OCI-LY3 (cell line): ENCODE data around the gene ANKFN1.

Source experiments
- H2AFZ ChIP-seq: fragments of 200-600, 300-600 bp; shearing (Covaris generic); 2 replicates; pipeline ENCODE4 v1.6.0; 2014; ENCODE audit warnings: antibody characterized with exemption, low read depth, low read length
- H3K27ac ChIP-seq: fragments of 200-600, 300-600 bp; sonication (generic); 2 replicates; pipeline ENCODE4 v1.5.1; 2014; ENCODE audit warnings: mild to moderate bottlenecking, low read length, moderate library complexity, mixed read lengths
- H3K27me3 ChIP-seq: fragments of 200-600, 300-600 bp; sonication (generic); 2 replicates; pipeline ENCODE4 v1.6.1; 2014; ENCODE audit warnings: low read depth, low read length, mixed read lengths
- H3K36me3 ChIP-seq: fragments of 200-600, 300-600 bp; sonication (generic); replicated peaks from 2 replicates; pipeline ENCODE3; 2014; ENCODE audit warnings: low read depth, low read length, mixed read lengths
- H3K4me1 ChIP-seq: fragments of 300-600, 200-600 bp; sonication (generic); 2 replicates; pipeline ENCODE4 v1.6.1; 2014; ENCODE audit warnings: low read length, mixed read lengths
- H3K4me2 ChIP-seq: fragments of 200-600, 300-600 bp; sonication (generic); 2 replicates; pipeline ENCODE4 v1.6.1; 2014; ENCODE audit warnings: low read length, mixed read lengths
- H3K4me3 ChIP-seq: fragments of 300-600, 200-600 bp; sonication (generic); 2 replicates; pipeline ENCODE4 v1.5.1; 2014; ENCODE audit warnings: antibody characterized with exemption, mild to moderate bottlenecking, low read length, moderate library complexity
- H3K79me2 ChIP-seq: fragments of 300-600, 200-600 bp; shearing (Covaris generic); 2 replicates; pipeline ENCODE4 v1.6.1; 2014; ENCODE audit warnings: mild to moderate bottlenecking, low read length, mixed read lengths
- H3K9ac ChIP-seq: fragments of 300-600, 200-600 bp; shearing (Covaris generic); 2 replicates; pipeline ENCODE4 v1.6.0; 2014; ENCODE audit warnings: mild to moderate bottlenecking, low read length, moderate library complexity
- H3K9me3 ChIP-seq: fragments of 200-600, 300-600 bp; shearing (Covaris generic); 2 replicates; pipeline ENCODE4 v1.6.1; 2014; ENCODE audit warnings: low read length, mixed read lengths; ENCODE audit not compliant: insufficient read depth
- H4K20me1 ChIP-seq: fragments of 200-600, 300-600 bp; sonication (generic); 2 replicates; pipeline ENCODE4 v1.6.1; 2016; ENCODE audit warnings: low read length, mixed read lengths; ENCODE audit not compliant: insufficient read depth
- EZH2phosphoT487 ChIP-seq: fragments of 200-600 bp; shearing (Covaris generic); IDR thresholded peaks from 2 replicates; pipeline ENCODE4 v1.6.1; 2018; ENCODE audit warnings: antibody characterized with exemption, mixed run types, low read depth
- TF ChIP-seq, protein P1 (sequence below): fragments of 200-600, 300-600 bp; sonication (generic); IDR thresholded peaks from 2 replicates; pipeline ENCODE4 v1.5.1; 2014; ENCODE audit warnings: antibody characterized with exemption, low read length, low read depth

The ANKFN1 gene

GRCh38 chr17:56505154-56505756, 352.0 kb downstream of the ANKFN1 start:
- TF ChIP-seq EZH2phosphoT487, result no peak
- TF ChIP-seq, protein P1, sequence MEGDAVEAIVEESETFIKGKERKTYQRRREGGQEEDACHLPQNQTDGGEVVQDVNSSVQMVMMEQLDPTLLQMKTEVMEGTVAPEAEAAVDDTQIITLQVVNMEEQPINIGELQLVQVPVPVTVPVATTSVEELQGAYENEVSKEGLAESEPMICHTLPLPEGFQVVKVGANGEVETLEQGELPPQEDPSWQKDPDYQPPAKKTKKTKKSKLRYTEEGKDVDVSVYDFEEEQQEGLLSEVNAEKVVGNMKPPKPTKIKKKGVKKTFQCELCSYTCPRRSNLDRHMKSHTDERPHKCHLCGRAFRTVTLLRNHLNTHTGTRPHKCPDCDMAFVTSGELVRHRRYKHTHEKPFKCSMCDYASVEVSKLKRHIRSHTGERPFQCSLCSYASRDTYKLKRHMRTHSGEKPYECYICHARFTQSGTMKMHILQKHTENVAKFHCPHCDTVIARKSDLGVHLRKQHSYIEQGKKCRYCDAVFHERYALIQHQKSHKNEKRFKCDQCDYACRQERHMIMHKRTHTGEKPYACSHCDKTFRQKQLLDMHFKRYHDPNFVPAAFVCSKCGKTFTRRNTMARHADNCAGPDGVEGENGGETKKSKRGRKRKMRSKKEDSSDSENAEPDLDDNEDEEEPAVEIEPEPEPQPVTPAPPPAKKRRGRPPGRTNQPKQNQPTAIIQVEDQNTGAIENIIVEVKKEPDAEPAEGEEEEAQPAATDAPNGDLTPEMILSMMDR, result no peak
- Histone ChIP-seq H3K79me2 (no peaks in the 10 kb centered on the region), H3K9ac (no peak overlapping the region), H2AFZ (no peak overlapping the region), H4K20me1 (no peaks in the 10 kb centered on the region), H3K27ac (no peak overlapping the region), H3K4me1 (peaks cover 4% of the 10 kb centered on the region; the same call in 1 of the 2 replicates), H3K9me3 (no peaks in the 10 kb centered on the region), H3K4me3 (no peak overlapping the region), H3K36me3 (no peaks in the 10 kb centered on the region), H3K4me2 (no peak overlapping the region), H3K27me3 (0 out of 2 replicates have a peak, but pooled peaks cover 6% of the 10 kb centered on the region)

DNA sequence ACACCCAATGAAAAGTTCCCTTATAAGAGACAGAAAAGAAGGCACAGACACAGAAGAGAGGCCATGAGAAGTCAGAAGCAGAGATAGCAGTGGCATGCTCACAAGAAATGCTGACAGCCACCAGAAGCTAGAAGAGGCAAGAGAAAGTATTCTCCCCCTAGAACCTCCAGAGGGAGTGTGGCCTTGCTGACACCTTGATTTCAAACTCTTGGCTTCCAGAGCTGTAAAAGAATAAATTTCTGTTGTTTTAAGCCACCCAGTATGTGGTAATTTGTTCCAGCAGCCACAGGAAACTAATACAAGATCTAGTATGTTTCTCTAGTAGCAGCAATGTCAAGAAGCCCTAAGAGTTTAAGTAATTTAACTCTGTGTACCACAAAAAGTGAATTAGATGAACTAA, 353.1 kb downstream of the ANKFN1 start:
- Histone ChIP-seq H3K4me3 (no peak overlapping the region), H4K20me1 (no peaks in the 10 kb centered on the region), H3K36me3 (no peaks in the 10 kb centered on the region), H3K4me2 (no peak overlapping the region), H3K79me2 (no peaks in the 10 kb centered on the region), H2AFZ (no peak overlapping the region), H3K27me3 (0 out of 2 replicates have a peak, but pooled peaks cover 6% of the 10 kb centered on the region), H3K27ac (no peak overlapping the region), H3K9me3 (no peaks in the 10 kb centered on the region), H3K4me1 (peaks cover 4% of the 10 kb centered on the region; the same call in 1 of the 2 replicates), H3K9ac (no peak overlapping the region)
- TF ChIP-seq, protein P1, result no peak
- no peak for TF ChIP-seq EZH2phosphoT487

DNA sequence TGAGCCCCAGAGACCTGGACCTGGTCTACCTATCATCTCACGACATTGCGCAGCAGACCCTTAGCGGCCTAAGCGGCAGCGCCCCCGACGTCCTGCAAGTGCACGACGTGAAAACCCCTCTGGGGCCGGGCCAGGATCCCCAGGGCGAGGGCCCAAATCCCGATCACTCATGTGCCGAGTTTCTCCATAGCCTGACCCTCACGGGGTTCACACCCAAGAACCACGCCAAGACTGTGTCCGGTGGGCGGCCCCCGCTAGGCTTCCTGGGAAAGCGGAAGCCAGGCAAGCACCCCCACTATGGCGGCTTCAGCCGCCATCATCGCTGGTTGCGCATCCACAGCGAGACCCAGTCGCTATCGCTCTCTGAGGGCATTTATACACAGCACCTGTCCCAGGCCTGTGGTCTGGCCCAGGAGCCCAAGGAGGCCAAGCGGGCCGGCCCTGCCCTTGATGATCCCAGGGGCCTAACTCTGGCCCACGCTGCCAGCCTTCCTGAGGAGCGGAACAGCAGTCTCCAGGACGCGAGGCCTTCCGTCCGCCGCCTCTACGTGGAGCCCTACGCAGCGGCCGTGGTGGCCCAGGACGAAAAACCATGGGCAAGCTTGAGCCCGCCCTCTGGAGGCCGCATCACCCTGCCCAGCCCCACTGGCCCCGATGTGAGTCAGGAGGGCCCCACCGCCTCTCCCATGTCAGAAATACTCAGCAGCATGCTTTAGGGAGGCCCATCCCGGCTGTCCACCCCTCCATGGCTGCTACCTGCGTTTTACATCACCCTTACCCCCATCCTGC, 357.5 kb downstream of the ANKFN1 start:
- Histone ChIP-seq H3K79me2 (no peaks in the 10 kb centered on the region), H3K36me3 (no peaks in the 10 kb centered on the region), H3K4me1 (no peaks in the 10 kb centered on the region), H3K9me3 (no peaks in the 10 kb centered on the region), H2AFZ (no peak overlapping the region), H3K27me3 (peaks cover 7% of the 10 kb centered on the region), H3K9ac (no peak overlapping the region), H3K4me2 (no peak overlapping the region), H3K27ac (no peak overlapping the region), H4K20me1 (no peaks in the 10 kb centered on the region), H3K4me3 (no peak overlapping the region)
- TF ChIP-seq, protein P1, result no peak
- no peak for TF ChIP-seq EZH2phosphoT487

DNA sequence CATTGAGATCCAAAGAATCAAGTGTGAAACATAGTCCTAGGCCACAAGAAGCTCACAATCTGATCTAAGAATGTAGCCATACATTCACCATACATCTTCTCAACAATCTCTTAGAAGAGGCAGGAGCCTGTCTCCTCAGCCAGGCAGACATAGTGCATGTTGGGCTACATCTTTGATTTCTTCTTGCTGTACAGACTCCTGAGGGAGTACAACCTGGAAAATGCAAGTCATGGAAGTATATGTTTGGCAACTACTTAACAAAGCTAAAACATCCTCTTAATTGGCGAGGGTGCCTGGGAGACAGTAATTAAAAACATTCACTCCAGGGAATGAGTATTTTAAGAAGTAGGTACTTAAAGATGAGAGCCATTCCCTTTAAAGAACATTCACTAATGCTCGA, 361.0 kb downstream of the ANKFN1 start:
- Histone ChIP-seq H3K4me3 (no peak overlapping the region), H3K9ac (no peak overlapping the region), H3K27ac (no peak overlapping the region), H4K20me1 (no peaks in the 10 kb centered on the region), H2AFZ (no peak overlapping the region), H3K36me3 (no peaks in the 10 kb centered on the region), H3K4me2 (no peak overlapping the region), H3K79me2 (no peaks in the 10 kb centered on the region), H3K9me3 (no peaks in the 10 kb centered on the region), H3K27me3 (peaks cover 14% of the 10 kb centered on the region), H3K4me1 (no peaks in the 10 kb centered on the region)
- TF ChIP-seq, protein P1, result no peak
